ENCODE results near the gene ITGB3BP. TPM values are rescaled to one million over a fixed set of nuclear protein-coding genes. Genes with fewer than 3 reads are reported as not detected.
A peak's percentile ranks its signal among the peaks of the same experiment; 100 is the strongest.

Gene ITGB3BP
- total and polyA plus RNA-seq, 2 experiments from 2014 or later: 14.6 to 27.7 TPM

DNA sequence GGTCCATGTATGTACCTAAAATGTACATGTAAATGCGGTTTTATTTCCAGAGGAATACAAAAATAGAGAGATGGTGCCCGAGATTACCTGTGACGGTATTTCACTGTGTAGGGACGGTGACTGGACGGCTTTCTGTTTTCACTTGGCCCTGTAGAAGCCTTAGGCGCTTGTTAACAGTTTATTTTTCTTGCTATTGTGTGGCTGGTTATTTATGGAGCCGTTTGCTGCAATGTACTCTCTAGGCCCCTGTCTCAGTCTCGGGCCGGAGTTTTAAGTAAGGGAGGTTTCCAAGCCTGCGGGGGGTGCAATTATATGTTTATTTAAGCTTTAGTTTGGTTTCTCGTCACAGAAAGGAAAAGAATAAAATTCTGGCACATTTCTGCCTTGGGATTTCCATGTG is 713 bp upstream of the ITGB3BP start:
- no peak for TF ChIP-seq EZH2phosphoT487 (IDR thresholded peaks at IDR 0.05; ENCODE audit: low read depth, severe bottlenecking, unreplicated experiment)
- TF ChIP-seq, protein P1, sequence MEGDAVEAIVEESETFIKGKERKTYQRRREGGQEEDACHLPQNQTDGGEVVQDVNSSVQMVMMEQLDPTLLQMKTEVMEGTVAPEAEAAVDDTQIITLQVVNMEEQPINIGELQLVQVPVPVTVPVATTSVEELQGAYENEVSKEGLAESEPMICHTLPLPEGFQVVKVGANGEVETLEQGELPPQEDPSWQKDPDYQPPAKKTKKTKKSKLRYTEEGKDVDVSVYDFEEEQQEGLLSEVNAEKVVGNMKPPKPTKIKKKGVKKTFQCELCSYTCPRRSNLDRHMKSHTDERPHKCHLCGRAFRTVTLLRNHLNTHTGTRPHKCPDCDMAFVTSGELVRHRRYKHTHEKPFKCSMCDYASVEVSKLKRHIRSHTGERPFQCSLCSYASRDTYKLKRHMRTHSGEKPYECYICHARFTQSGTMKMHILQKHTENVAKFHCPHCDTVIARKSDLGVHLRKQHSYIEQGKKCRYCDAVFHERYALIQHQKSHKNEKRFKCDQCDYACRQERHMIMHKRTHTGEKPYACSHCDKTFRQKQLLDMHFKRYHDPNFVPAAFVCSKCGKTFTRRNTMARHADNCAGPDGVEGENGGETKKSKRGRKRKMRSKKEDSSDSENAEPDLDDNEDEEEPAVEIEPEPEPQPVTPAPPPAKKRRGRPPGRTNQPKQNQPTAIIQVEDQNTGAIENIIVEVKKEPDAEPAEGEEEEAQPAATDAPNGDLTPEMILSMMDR (IDR thresholded peaks at IDR 0.05; ENCODE audit: poor library complexity): no peak
- peak overlapping the region; percentile 83 for H3K4me2 ChIP-seq
- DNase-seq (ENCODE audit: low spot score): peak; percentile 16
- peak overlapping the region; percentile 97 for H3K27ac ChIP-seq
- peaks cover 6% of the 10 kb centered on the region for H3K4me1 ChIP-seq (ENCODE audit: insufficient read depth)
- H4K20me1 ChIP-seq (ENCODE audit: insufficient read depth, poor library complexity, severe bottlenecking): no peaks in the 10 kb centered on the region
- peak overlapping the region; percentile 71 for H3K4me3 ChIP-seq
- H2AFZ ChIP-seq: peak overlapping the region; percentile 93
- H3K9me2 ChIP-seq (replicated peaks; ENCODE audit: insufficient read depth): no peaks in the 10 kb centered on the region
- H3K36me3 ChIP-seq (replicated peaks; ENCODE audit: insufficient read depth, low read depth): no peaks in the 10 kb centered on the region
- no peaks in the 10 kb centered on the region for H3K9me3 ChIP-seq (ENCODE audit: low read depth)
- H3K27me3 ChIP-seq: no peaks in the 10 kb centered on the region
- peaks cover 24% of the 10 kb centered on the region for H3K79me2 ChIP-seq
- 1% methylated on average over 11 of the region's 11 CpGs for WGBS (ENCODE audit: low lambda C conversion rate, missing lambda C conversion rate)

DNA sequence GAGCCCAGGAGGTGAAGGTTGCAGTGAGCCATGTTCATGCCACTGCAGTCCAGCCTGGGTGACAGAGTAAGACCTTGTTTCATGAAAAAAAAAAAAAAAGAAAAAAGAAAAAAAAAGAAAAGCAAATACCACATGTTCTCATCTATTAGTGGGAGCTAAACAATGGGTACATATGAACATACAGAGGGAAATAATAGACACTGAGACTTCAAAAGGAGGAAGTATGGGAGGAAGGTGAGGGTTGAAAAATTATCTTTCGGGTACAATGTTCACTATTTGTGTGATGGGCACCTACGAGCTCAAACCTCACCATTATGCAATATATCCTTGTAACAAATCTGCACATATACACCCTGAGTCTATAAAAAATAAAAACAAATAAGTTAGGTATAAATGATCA is 6.4 kb downstream of the ITGB3BP start:
- Histone ChIP-seq H3K27ac (no peak overlapping the region), H3K9me2 (replicated peaks; ENCODE audit: insufficient read depth) (no peaks in the 10 kb centered on the region), H3K79me2 (no peaks in the 10 kb centered on the region), H3K27me3 (no peaks in the 10 kb centered on the region), H3K9me3 (ENCODE audit: low read depth) (peaks cover 7% of the 10 kb centered on the region), H2AFZ (no peak overlapping the region), H4K20me1 (ENCODE audit: insufficient read depth, poor library complexity, severe bottlenecking) (no peaks in the 10 kb centered on the region), H3K36me3 (replicated peaks; ENCODE audit: insufficient read depth, low read depth) (no peaks in the 10 kb centered on the region), H3K4me3 (no peak overlapping the region), H3K4me2 (no peak overlapping the region), H3K4me1 (ENCODE audit: insufficient read depth) (no peaks in the 10 kb centered on the region)
- DNase-seq (ENCODE audit: low spot score): no peak
- WGBS (ENCODE audit: low lambda C conversion rate, missing lambda C conversion rate): 95% methylated on average over 2 of the region's 2 CpGs
- TF ChIP-seq EZH2 (IDR thresholded peaks at IDR 0.05; ENCODE audit: borderline replicate concordance) (no peak), EZH2phosphoT487 (IDR thresholded peaks at IDR 0.05; ENCODE audit: low read depth, severe bottlenecking, unreplicated experiment) (no peak)
- TF ChIP-seq, protein P1 (IDR thresholded peaks at IDR 0.05; ENCODE audit: poor library complexity): no peak

DNA sequence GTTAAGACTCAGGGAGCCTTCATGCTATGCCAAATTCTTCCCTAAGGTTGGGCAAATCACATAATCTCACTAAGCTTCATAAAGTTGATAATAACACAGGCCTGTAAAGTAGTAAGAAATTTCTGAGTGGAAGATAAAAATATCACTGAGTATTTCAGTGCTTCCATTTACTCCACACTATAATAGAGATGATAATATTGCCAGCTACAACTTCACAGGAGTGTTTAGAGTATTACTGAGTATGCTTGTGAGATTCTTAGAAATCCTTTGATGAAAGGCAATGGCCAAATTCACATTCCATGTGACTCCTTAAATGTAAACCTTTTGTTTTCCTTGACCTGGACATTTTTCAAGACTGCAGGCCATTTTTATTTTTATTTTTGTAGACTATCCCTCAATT is 10.4 kb downstream of the ITGB3BP start:
- no peak for DNase-seq (ENCODE audit: low spot score)
- Histone ChIP-seq H3K4me1 (ENCODE audit: insufficient read depth) (no peaks in the 10 kb centered on the region), H4K20me1 (ENCODE audit: insufficient read depth, poor library complexity, severe bottlenecking) (no peaks in the 10 kb centered on the region), H3K4me2 (no peak overlapping the region), H2AFZ (no peak overlapping the region), H3K9me3 (ENCODE audit: low read depth) (peaks cover 7% of the 10 kb centered on the region), H3K27me3 (no peaks in the 10 kb centered on the region), H3K36me3 (replicated peaks; ENCODE audit: insufficient read depth, low read depth) (no peaks in the 10 kb centered on the region), H3K27ac (no peak overlapping the region), H3K9me2 (replicated peaks; ENCODE audit: insufficient read depth) (no peaks in the 10 kb centered on the region), H3K4me3 (no peak overlapping the region), H3K79me2 (no peaks in the 10 kb centered on the region)
- TF ChIP-seq, protein P1 (IDR thresholded peaks at IDR 0.05; ENCODE audit: poor library complexity): no peak
- TF ChIP-seq EZH2phosphoT487 (IDR thresholded peaks at IDR 0.05; ENCODE audit: low read depth, severe bottlenecking, unreplicated experiment) (no peak), EZH2 (IDR thresholded peaks at IDR 0.05; ENCODE audit: borderline replicate concordance) (no peak)

DNA sequence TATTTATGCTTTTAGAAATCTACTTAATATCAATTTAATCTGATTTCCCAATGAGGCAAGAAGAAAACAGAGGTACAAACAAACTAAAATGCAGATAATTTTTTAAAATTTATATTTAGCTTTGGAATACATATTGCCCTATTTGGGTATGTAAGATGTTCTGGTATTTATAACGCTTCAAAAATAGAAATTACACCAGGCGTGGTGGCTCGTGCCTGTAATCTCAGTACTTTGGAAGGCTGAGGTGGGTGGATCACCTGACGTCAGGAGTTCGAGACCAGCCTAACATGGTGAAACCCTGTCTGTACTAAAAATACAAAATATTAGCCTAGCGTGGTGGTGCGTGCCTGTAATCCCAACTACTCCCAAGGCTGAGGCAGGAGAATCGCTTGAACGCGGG is 13.3 kb downstream of the ITGB3BP start:
- Histone ChIP-seq H3K4me3 (no peak overlapping the region), H3K79me2 (no peaks in the 10 kb centered on the region), H3K9me3 (ENCODE audit: low read depth) (peaks cover 7% of the 10 kb centered on the region), H3K4me2 (no peak overlapping the region), H2AFZ (no peak overlapping the region), H3K9me2 (replicated peaks; ENCODE audit: insufficient read depth) (no peaks in the 10 kb centered on the region), H3K27ac (no peak overlapping the region), H3K4me1 (ENCODE audit: insufficient read depth) (no peaks in the 10 kb centered on the region), H3K36me3 (replicated peaks; ENCODE audit: insufficient read depth, low read depth) (no peaks in the 10 kb centered on the region), H4K20me1 (ENCODE audit: insufficient read depth, poor library complexity, severe bottlenecking) (no peaks in the 10 kb centered on the region), H3K27me3 (no peaks in the 10 kb centered on the region)
- 88% methylated on average over 10 of the region's 10 CpGs for WGBS (ENCODE audit: low lambda C conversion rate, missing lambda C conversion rate)
- no peak for DNase-seq (ENCODE audit: low spot score)
- no peak for TF ChIP-seq EZH2 (IDR thresholded peaks at IDR 0.05; ENCODE audit: borderline replicate concordance)
